HT-29 (cell line): ENCODE measurements around the gene XCR1. TPM values are rescaled to one million over a fixed set of nuclear protein-coding genes. Genes with fewer than 3 reads are reported as not detected.

Source experiments
- total RNA-seq: library from RNA; depleted of rRNA; stranded (reverse); fragments of >200 nt; shearing (Covaris generic); gene quantifications from 2 replicates; pipeline ENCODE4 v1.2.3, GENCODE V29; 2014; rRNA removed

The XCR1 gene
- total RNA-seq, 1 experiment from 2014 or later = not detected

Other genes starting within 250 kb of the XCR1 start
- 8.0 and 8.3 TPM in 2 replicates for gene SLC6A20, start 230.9 kb downstream of the XCR1 start, total RNA-seq
- gene LZTFL1, start 185.4 kb downstream of the XCR1 start, total RNA-seq = 3.2 and 6.4 TPM in 2 replicates
- not detected in 2 replicates for gene CCR9, start 140.9 kb downstream of the XCR1 start, total RNA-seq
- not detected in 2 replicates for gene CXCR6, start 84.0 kb downstream of the XCR1 start, total RNA-seq
- 8.5 and 9.7 TPM in 2 replicates for gene FYCO1, start 31.7 kb downstream of the XCR1 start, total RNA-seq
- not detected in 2 replicates for gene CCR1, start 180.8 kb upstream of the XCR1 start, total RNA-seq
- gene CCR3, start 215.0 kb upstream of the XCR1 start, total RNA-seq = not detected in 2 replicates